ENCODE data around the gene SLC25A22.

DNA sequence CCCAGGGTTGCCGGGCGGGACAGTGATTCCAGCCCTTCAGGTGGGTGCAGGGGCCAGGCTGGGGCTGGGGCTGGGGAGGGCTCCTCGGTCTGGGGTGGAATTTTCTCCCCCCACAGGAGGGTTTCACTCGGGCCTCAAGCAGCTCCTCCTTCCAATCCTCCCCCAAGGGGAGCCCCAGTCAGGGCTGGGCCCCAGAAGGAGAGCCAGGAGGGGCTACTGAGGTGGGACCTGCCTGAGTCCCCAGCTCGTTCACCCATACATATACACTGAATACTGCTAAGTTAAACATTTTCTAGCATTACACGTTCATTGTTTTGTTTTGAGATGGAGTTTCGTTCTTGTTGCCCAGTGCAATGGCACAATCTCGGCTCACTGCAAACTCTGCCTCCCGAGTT is 28.1 kb upstream of the SLC25A22 start:
- TF ChIP-seq, protein P1, sequence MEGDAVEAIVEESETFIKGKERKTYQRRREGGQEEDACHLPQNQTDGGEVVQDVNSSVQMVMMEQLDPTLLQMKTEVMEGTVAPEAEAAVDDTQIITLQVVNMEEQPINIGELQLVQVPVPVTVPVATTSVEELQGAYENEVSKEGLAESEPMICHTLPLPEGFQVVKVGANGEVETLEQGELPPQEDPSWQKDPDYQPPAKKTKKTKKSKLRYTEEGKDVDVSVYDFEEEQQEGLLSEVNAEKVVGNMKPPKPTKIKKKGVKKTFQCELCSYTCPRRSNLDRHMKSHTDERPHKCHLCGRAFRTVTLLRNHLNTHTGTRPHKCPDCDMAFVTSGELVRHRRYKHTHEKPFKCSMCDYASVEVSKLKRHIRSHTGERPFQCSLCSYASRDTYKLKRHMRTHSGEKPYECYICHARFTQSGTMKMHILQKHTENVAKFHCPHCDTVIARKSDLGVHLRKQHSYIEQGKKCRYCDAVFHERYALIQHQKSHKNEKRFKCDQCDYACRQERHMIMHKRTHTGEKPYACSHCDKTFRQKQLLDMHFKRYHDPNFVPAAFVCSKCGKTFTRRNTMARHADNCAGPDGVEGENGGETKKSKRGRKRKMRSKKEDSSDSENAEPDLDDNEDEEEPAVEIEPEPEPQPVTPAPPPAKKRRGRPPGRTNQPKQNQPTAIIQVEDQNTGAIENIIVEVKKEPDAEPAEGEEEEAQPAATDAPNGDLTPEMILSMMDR (conservative IDR thresholded peaks at IDR 0.05): no peak
- TF ChIP-seq ZFX (IDR thresholded peaks at IDR 0.05): no peak

All from C4-2B (cell line).